A549 (cell line): ENCODE results near the gene PRLR.

Experiments
- CTCF ChIP-seq: fragments of >200 bp; sonication (Bioruptor Twin); formaldehyde crosslinking; IDR thresholded peaks from 3 replicates; pipeline ENCODE4 v1.5.1; 2016
- E2F6 ChIP-seq: IDR thresholded peaks from 2 replicates; pipeline ENCODE4 v1.6.1; 2012; ENCODE audit warnings: low read depth, borderline replicate concordance
- EP300 ChIP-seq, 2 experiments: fragments of >200 bp; sonication (Bioruptor Twin); formaldehyde crosslinking; IDR thresholded peaks; 2 replicates in 1 of 2; 3 replicates in 1 of 2; pipeline ENCODE4 v1.6.1; 2016 to 2017
- JUNB ChIP-seq: fragments of >200 bp; sonication (Bioruptor Twin); formaldehyde crosslinking; IDR thresholded peaks from 2 replicates; pipeline ENCODE4 v1.6.1; 2016
- POLR2A ChIP-seq: IDR thresholded peaks from 2 replicates; pipeline ENCODE4 v1.6.1; 2012; ENCODE audit warnings: mild to moderate bottlenecking, low read length
- RCOR1 ChIP-seq: fragments of 150-350 bp; IDR thresholded peaks from 2 replicates; pipeline ENCODE4 v1.6.1; 2014; ENCODE audit warnings: antibody characterized with exemption, low read length, low read depth
- RFX5 ChIP-seq: fragments of 450-650 bp; IDR thresholded peaks from 2 replicates; pipeline ENCODE4 v1.7.1; 2014; ENCODE audit warnings: antibody characterized with exemption, mild to moderate bottlenecking, moderate library complexity
- SMC3 ChIP-seq: fragments of >200 bp; sonication (Bioruptor Twin); formaldehyde crosslinking; IDR thresholded peaks from 3 replicates; pipeline ENCODE4 v1.6.1; 2018; ENCODE audit warnings: inconsistent platforms

GRCh38 chr5:35089334-35090314 is 140.7 kb downstream of the PRLR start:
- TF ChIP-seq JUNB (no peak), E2F6 (no peak), RCOR1 (no peak), RFX5 (no peak), CTCF (peak; percentile 71), SMC3 (peak; percentile 72), EP300 (IDR thresholded peaks at IDR 0.05) (no peak), POLR2A (no peak)
